H1 (cell line): ENCODE measurements around the gene RAI14. TPM values are rescaled to one million over a fixed set of nuclear protein-coding genes. Genes with fewer than 3 reads are reported as not detected.

Source experiments
- CTCF ChIA-PET: fragments of 300-600 bp; sonication (Branson Sonifier 250); formaldehyde crosslinking; loops from one replicate; lab custom pipeline; 2021; ENCODE audit not compliant: partially characterized antibody; lab: Charles Lee
- POLR2A ChIA-PET: fragments of 300-600 bp; sonication (Branson Sonifier 250); formaldehyde crosslinking; loops from one replicate; lab custom pipeline; 2021; ENCODE audit warnings: inconsistent platforms; ENCODE audit not compliant: partially characterized antibody; lab: Charles Lee
- DNase-seq, 2 experiments: peaks; one replicate each; pipeline versions ENCODE4 v3.0.0 to v3.0.0-alpha.2; 2010 to 2022; ENCODE audit warnings: low spot score in 2 of 2, low read depth in 1 of 2, mixed read lengths in 1 of 2
- FAIRE-seq: peaks from 2 replicates; lab custom pipeline; 2011; peaks lifted over from hg19 to GRCh38; lab: Jason Lieb, UNC
- H2AFZ ChIP-seq: 2 replicates; pipeline ENCODE4 v1.8.1; 2012; ENCODE audit warnings: low read length, inconsistent platforms
- H2AK5ac ChIP-seq: 2 replicates; pipeline ENCODE4 v1.6.1; 2013; ENCODE audit warnings: low read depth, low read length
- H2BK120ac ChIP-seq: replicated peaks from 2 replicates; pipeline ENCODE3; 2013; ENCODE audit warnings: low read depth, low read length, inconsistent platforms
- H2BK12ac ChIP-seq: 2 replicates; pipeline ENCODE4 v1.6.1; 2013; ENCODE audit warnings: low read depth, low read length
- H2BK15ac ChIP-seq: 2 replicates; pipeline ENCODE4 v1.6.1; 2013; ENCODE audit warnings: low read length
- H2BK20ac ChIP-seq: 2 replicates; pipeline ENCODE4 v1.6.1; 2013; ENCODE audit warnings: low read length
- H2BK5ac ChIP-seq: 2 replicates; pipeline ENCODE4 v1.6.1; 2013; ENCODE audit warnings: low read depth, low read length
- H3K14ac ChIP-seq: 2 replicates; pipeline ENCODE4 v1.6.1; 2013; ENCODE audit warnings: inconsistent platforms; ENCODE audit not compliant: insufficient read length
- H3K18ac ChIP-seq: 2 replicates; pipeline ENCODE4 v1.6.1; 2013; ENCODE audit warnings: low read length; ENCODE audit errors: extremely low read depth
- H3K23ac ChIP-seq: 2 replicates; pipeline ENCODE4 v1.6.1; 2013; ENCODE audit warnings: inconsistent platforms; ENCODE audit not compliant: insufficient read length
- H3K23me2 ChIP-seq: 2 replicates; pipeline ENCODE4 v1.6.1; 2013; ENCODE audit warnings: low read depth, low read length
- H3K27ac ChIP-seq: 2 replicates; pipeline ENCODE4 v1.6.1; 2011; ENCODE audit warnings: low read depth, low read length, inconsistent platforms
- H3K27me3 ChIP-seq, 4 experiments: replicated peaks in 1 of 4; 1 replicate in 1 of 4; 2 replicates in 3 of 4; pipeline versions ENCODE4 v1.6.1 to v1.8.1; 2011 to 2013; ENCODE audit warnings: low read length in 3 of 4, mild to moderate bottlenecking in 3 of 4, inconsistent platforms in 2 of 4, mixed read lengths in 2 of 4, moderate library complexity in 1 of 4; ENCODE audit not compliant: control insufficient read depth in 3 of 4, insufficient read depth in 3 of 4; ENCODE audit errors: extremely low read depth in 1 of 4
- H3K36me3 ChIP-seq, 4 experiments: 2 replicates each; pipeline versions ENCODE4 v1.6.1 to v1.8.1; 2011 to 2013; ENCODE audit warnings: mild to moderate bottlenecking in 4 of 4, low read length in 3 of 4, moderate library complexity in 2 of 4, control low read depth in 1 of 4, inconsistent platforms in 1 of 4; ENCODE audit not compliant: insufficient read depth in 4 of 4, control insufficient read depth in 2 of 4
- H3K4ac ChIP-seq: replicated peaks from 2 replicates; pipeline ENCODE3; 2013; ENCODE audit warnings: low read length, low read depth, mixed read lengths, inconsistent platforms; ENCODE audit not compliant: insufficient read length
- H3K4me1 ChIP-seq, 4 experiments: replicated peaks in 1 of 4; 1 replicate in 1 of 4; 2 replicates in 3 of 4; pipeline versions ENCODE4 v1.6.1 to v1.8.1; 2011 to 2013; ENCODE audit warnings: low read length in 3 of 4, inconsistent platforms in 2 of 4, mixed read lengths in 1 of 4; ENCODE audit not compliant: insufficient read depth in 4 of 4, control insufficient read depth in 3 of 4
- H3K4me2 ChIP-seq, 2 experiments: 2 replicates each; pipeline versions ENCODE4 v1.6.1 to v1.8.1; 2011 to 2013; ENCODE audit warnings: low read depth in 2 of 2, low read length in 2 of 2, control low read depth in 1 of 2, inconsistent platforms in 1 of 2, mild to moderate bottlenecking in 1 of 2; ENCODE audit not compliant: insufficient read depth in 1 of 2
- H3K4me3 ChIP-seq, 4 experiments: fragments of 200-600, 300-600 bp in 1 of 4; sonication (generic), shearing (Covaris generic), sonication (Bioruptor Twin) in 1 of 4; 2 replicates each; pipeline versions ENCODE4 v1.5.1 to v1.8.1; 2011 to 2016; ENCODE audit warnings: low read length in 4 of 4, low read depth in 3 of 4, control low read depth in 2 of 4, inconsistent platforms in 2 of 4, mild to moderate bottlenecking in 2 of 4, mixed read lengths in 1 of 4, moderate library complexity in 1 of 4; ENCODE audit not compliant: insufficient read depth in 2 of 4; ENCODE audit errors: extremely low read depth in 1 of 4
- H3K56ac ChIP-seq: replicated peaks from 2 replicates; pipeline ENCODE3; 2013; ENCODE audit warnings: low read depth, mild to moderate bottlenecking, mixed read lengths, low read length, inconsistent platforms; ENCODE audit not compliant: insufficient read length
- H3K79me1 ChIP-seq: 2 replicates; pipeline ENCODE4 v1.6.1; 2013; ENCODE audit warnings: low read depth, low read length, control low read depth
- H3K79me2 ChIP-seq, 2 experiments: 2 replicates each; pipeline versions ENCODE4 v1.6.1 to v1.8.1; 2012 to 2013; ENCODE audit warnings: low read length in 2 of 2, mild to moderate bottlenecking in 2 of 2, inconsistent platforms in 1 of 2; ENCODE audit not compliant: insufficient read depth in 2 of 2, control insufficient read depth in 1 of 2
- H3K9ac ChIP-seq, 4 experiments: replicated peaks in 1 of 4; 1 replicate in 1 of 4; 2 replicates in 3 of 4; pipeline versions ENCODE4 v1.6.1 to v1.8.1; 2011 to 2013; ENCODE audit warnings: low read depth in 3 of 4, low read length in 3 of 4, control low read depth in 2 of 4, mild to moderate bottlenecking in 2 of 4, moderate library complexity in 2 of 4, inconsistent platforms in 1 of 4; ENCODE audit errors: extremely low read depth in 1 of 4
- H3K9me3 ChIP-seq, 2 experiments: 2 replicates each; pipeline versions ENCODE4 v1.6.1 to v1.8.1; 2012 to 2013; ENCODE audit warnings: mild to moderate bottlenecking in 2 of 2, moderate library complexity in 2 of 2, control low read depth in 1 of 2, inconsistent platforms in 1 of 2, low read depth in 1 of 2, low read length in 1 of 2, mixed read lengths in 1 of 2; ENCODE audit not compliant: insufficient read depth in 2 of 2
- H4K20me1 ChIP-seq, 2 experiments: replicated peaks in 1 of 2; 2 replicates each; pipeline versions ENCODE3 to v1.8.1; 2011 to 2013; ENCODE audit warnings: inconsistent platforms in 2 of 2, low read length in 2 of 2, mild to moderate bottlenecking in 1 of 2; ENCODE audit not compliant: insufficient read depth in 2 of 2, control insufficient read depth in 1 of 2
- H4K5ac ChIP-seq: 2 replicates; pipeline ENCODE4 v1.6.1; 2013; ENCODE audit warnings: low read length, low read depth, mixed read lengths, inconsistent platforms; ENCODE audit not compliant: insufficient read length
- H4K8ac ChIP-seq: 2 replicates; pipeline ENCODE4 v1.8.0; 2013; ENCODE audit warnings: mild to moderate bottlenecking, moderate library complexity, low read length, inconsistent platforms; ENCODE audit not compliant: insufficient read depth; ENCODE audit errors: extremely low read depth
- H4K91ac ChIP-seq: replicated peaks from 2 replicates; pipeline ENCODE3; 2013; ENCODE audit warnings: low read length, mixed read lengths, inconsistent platforms; ENCODE audit not compliant: insufficient read length
- ASH2L ChIP-seq: fragments of 200-600, 300-600 bp; sonication (generic); IDR thresholded peaks from one replicate; pipeline ENCODE4 v1.7.1; 2017; ENCODE audit warnings: low read length
- CBX5 ChIP-seq: fragments of 300-800, 300-1000 bp; sonication (generic); IDR thresholded peaks from 2 replicates; pipeline ENCODE4 v1.7.1; 2016; ENCODE audit warnings: antibody characterized with exemption, low read length, low read depth
- FOSL1 ChIP-seq: IDR thresholded peaks from 2 replicates; pipeline ENCODE4 v1.6.1; 2011; ENCODE audit warnings: mild to moderate bottlenecking, low read depth, low read length, moderate library complexity; ENCODE audit not compliant: insufficient read depth
- KDM4A ChIP-seq: IDR thresholded peaks from one replicate; pipeline ENCODE4 v1.7.1; 2012; ENCODE audit warnings: low read depth, mild to moderate bottlenecking, moderate library complexity, low read length, inconsistent platforms; ENCODE audit not compliant: severe bottlenecking
- POLR2A ChIP-seq, 2 experiments: IDR thresholded peaks; 1 replicate in 1 of 2; 2 replicates in 1 of 2; pipeline ENCODE4 v1.6.1; 2011; ENCODE audit warnings: low read depth in 2 of 2, low read length in 2 of 2, mild to moderate bottlenecking in 2 of 2; ENCODE audit errors: control extremely low read depth in 1 of 2
- RFX5 ChIP-seq: IDR thresholded peaks from 2 replicates; pipeline ENCODE4 v1.6.1; 2011; ENCODE audit warnings: low read depth, low read length, improper control_type of control experiment, borderline replicate concordance
- SIX5 ChIP-seq: IDR thresholded peaks from 2 replicates; pipeline ENCODE4 v1.6.1; 2011; ENCODE audit warnings: mild to moderate bottlenecking, low read depth, low read length
- SRF ChIP-seq: IDR thresholded peaks from 2 replicates; pipeline ENCODE4 v1.6.1; 2011; ENCODE audit warnings: mild to moderate bottlenecking, low read depth, low read length, moderate library complexity
- TCF12 ChIP-seq: IDR thresholded peaks from 2 replicates; pipeline ENCODE4 v1.6.1; 2011; ENCODE audit warnings: low read depth, mild to moderate bottlenecking, low read length
- WGBS, 2 experiments: shearing (Covaris generic) in 1 of 2; methylation state at CpG; one replicate each; pipeline versions ENCODE4 v1.1.6 to v1.1.7; 2013 to 2015; ENCODE audit warnings: low lambda C conversion rate in 2 of 2, mixed read lengths in 2 of 2, inconsistent platforms in 1 of 2, low coverage in 1 of 2, missing lambda C conversion rate in 1 of 2; ENCODE audit not compliant: insufficient replicate concordance in 2 of 2, insufficient coverage in 1 of 2, insufficient read length in 1 of 2; ENCODE audit errors: extremely low coverage in 1 of 2, missing lambda C conversion rate in 1 of 2; 5-methylcytosine and 5-hydroxymethylcytosine counted together
- polyA plus RNA-seq, 7 experiments: library from polyadenylated mRNA; depleted of rRNA in 3 of 7; stranded (reverse) in 5 of 7; unstranded in 2 of 7; fragments of >200 nt in 5 of 7; fragments of 200-250 nt in 2 of 7; gene quantifications; 1 replicate in 5 of 7; 2 replicates in 1 of 7; 4 replicates in 1 of 7; pipeline versions ENCODE4 v1.2.1 to v1.2.3, GENCODE V29; 2011 to 2013; ENCODE audit warnings: missing spikeins in 2 of 7, mixed read lengths in 2 of 7
- total RNA-seq: library from RNA; stranded (reverse); fragmentation: NEBNext Ultra II Directional; extraction: Animal tissue kit (Norgen Biotek cat#: 25700); gene quantifications from 2 replicates; pipeline ENCODE4 v1.2.1, GENCODE V29; 2021

RAI14 gene
- total and polyA plus RNA-seq, 2 of the 8 experiments (the other 6 are each of a cell fraction or from before 2014, with no cell fraction given): 48.4 to 210 TPM

DNA sequence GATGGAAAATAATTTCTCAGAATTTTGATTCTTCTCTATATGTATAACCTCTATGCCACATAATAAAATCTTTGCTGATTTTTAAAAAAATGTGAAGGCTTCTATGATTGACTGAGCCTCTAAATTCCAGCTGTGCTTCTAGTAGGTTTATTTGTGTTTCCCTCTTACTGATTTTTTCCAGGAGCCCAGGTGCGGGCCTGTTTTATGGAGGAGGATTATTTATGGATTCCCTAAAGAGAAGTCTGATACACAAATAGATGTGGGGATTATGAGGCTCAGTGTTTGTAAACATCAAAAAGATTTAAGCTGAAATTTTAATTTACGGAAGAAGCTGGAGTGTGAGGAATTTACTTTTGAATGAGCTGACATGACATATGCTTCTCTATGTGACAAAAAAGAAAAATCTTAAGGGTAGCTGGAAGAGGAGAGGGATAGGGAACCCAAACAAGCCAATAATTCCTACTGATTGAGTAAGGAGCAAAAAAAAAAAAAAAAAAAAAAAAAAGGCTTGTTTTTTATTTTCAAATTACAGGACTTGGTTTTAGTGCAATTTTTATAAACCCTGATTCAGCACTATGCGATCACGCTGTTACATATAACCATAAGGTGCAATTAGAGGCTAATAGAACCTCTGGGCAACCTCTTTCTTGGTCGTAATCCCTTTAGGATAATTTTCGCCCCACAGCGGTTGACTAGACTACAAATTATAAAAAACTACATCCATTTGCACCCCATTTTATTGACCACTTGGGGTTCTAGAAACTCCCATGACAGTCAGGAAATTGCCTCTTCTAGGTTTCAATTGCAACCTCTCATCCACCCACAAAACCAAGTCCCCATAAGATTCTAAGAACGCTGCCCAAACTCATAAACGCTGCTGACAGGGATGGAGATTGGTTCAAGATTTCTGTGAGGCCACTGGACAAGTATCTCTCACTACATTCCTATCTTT lies 44.4 kb upstream of the RAI14 start:
- Histone ChIP-seq H3K27ac (no peak overlapping the region), H2AFZ (no peak overlapping the region), H2BK5ac (no peak overlapping the region), H4K5ac (no peak overlapping the region), H2BK12ac (no peak overlapping the region), H3K56ac (peak overlapping the region; percentile 32), H3K36me3 (no peaks in the 10 kb centered on the region), H3K23ac (no peak overlapping the region), H3K9me3 (no peaks in the 10 kb centered on the region), H4K20me1 (no peaks in the 10 kb centered on the region), H3K9ac (no peak overlapping the region), H3K27me3 (no peaks in the 10 kb centered on the region), H3K23me2 (0 out of 2 replicates have a peak, but pooled peaks cover 4% of the 10 kb centered on the region), H4K8ac (no peak overlapping the region), H3K4me2 (no peak overlapping the region), H2BK20ac (no peak overlapping the region), H2BK15ac (no peak overlapping the region), H3K14ac (no peak overlapping the region), H3K79me1 (no peaks in the 10 kb centered on the region), H2BK120ac (no peak overlapping the region), H3K4ac (no peak overlapping the region), H3K18ac (no peak overlapping the region), H3K79me2 (no peaks in the 10 kb centered on the region), H3K4me3 (no peak overlapping the region), H4K91ac (no peak overlapping the region), H2AK5ac (no peak overlapping the region), H3K4me1 (peaks cover 2 to 7% (median 5%) of the 10 kb centered on the region in 4 experiments; a peak in 5 of 7 replicates)
- WGBS, 2 experiments: 88% methylated on average over 9 of the region's 9 CpGs; no CpG with 5 or more reads in 1 of the 2 experiments
- ChIA-PET CTCF (interaction anchor here (0.6 to 1.2 kb wide), 4 partner anchors 14 to 230 kb away, joined by 3 read pairs; no protein-coding TSS in a partner anchor), POLR2A (interaction anchor here (0.8 kb wide), 1 partner anchor 27 kb away, joined by 3 read pairs; no protein-coding TSS in a partner anchor)
- TF ChIP-seq POLR2A (IDR thresholded peaks at IDR 0.05; ENCODE audit: control extremely low read depth in 1 of 2, low read depth in 2 of 2, low read length in 2 of 2) (no peak), CBX5 (no peak), SIX5 (no peak), TCF12 (no peak), RFX5 (no peak), ASH2L (no peak), SRF (no peak), KDM4A (no peak), FOSL1 (no peak)
- FAIRE-seq (no peak), DNase-seq (no peak)
